Measurements from ENCODE around the gene PTPRN2. TPM values are rescaled to one million over a fixed set of nuclear protein-coding genes. Genes with fewer than 3 reads are reported as not detected.

The PTPRN2 gene
- total RNA-seq, 1 donor from 2014 or later: 1.8 TPM

DNA sequence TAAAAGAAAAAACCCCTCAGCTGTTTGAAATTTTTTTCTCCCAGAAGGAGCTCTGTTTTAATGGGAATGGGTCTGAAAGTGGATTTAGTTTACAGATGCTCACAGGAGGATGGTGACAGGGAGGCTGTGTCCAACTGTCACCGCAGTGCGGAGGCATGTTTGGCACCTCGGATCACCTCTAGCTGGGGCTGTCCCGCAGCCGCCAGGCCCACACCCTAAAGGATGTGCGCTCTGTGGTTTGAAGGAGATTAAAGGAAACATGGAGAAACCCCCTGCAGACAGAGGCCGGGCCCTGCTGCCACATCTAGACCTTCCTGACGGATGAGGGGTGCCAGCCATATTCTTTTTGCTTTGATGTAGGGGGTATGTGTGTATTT is 1090.3 kb downstream of the PTPRN2 start:
- no peak overlapping the region for H3K27ac Mint-ChIP-seq
- TF ChIP-seq, protein P1, sequence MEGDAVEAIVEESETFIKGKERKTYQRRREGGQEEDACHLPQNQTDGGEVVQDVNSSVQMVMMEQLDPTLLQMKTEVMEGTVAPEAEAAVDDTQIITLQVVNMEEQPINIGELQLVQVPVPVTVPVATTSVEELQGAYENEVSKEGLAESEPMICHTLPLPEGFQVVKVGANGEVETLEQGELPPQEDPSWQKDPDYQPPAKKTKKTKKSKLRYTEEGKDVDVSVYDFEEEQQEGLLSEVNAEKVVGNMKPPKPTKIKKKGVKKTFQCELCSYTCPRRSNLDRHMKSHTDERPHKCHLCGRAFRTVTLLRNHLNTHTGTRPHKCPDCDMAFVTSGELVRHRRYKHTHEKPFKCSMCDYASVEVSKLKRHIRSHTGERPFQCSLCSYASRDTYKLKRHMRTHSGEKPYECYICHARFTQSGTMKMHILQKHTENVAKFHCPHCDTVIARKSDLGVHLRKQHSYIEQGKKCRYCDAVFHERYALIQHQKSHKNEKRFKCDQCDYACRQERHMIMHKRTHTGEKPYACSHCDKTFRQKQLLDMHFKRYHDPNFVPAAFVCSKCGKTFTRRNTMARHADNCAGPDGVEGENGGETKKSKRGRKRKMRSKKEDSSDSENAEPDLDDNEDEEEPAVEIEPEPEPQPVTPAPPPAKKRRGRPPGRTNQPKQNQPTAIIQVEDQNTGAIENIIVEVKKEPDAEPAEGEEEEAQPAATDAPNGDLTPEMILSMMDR (IDR thresholded peaks at IDR 0.05): no peak
- ChIA-PET CTCF (no interaction called here), POLR2A (no interaction called here)
- ATAC-seq (ENCODE audit: low read depth) (no peak), DNase-seq (no peak)
- no peaks in the 10 kb centered on the region for H3K36me3 Mint-ChIP-seq (ENCODE audit: low read depth)
- peaks cover 3% of the 10 kb centered on the region for H3K9me3 Mint-ChIP-seq
- no peak overlapping the region for H3K4me3 Mint-ChIP-seq
- intact Hi-C loops (cut with micrococcal nuclease): no loop called here
- H3K27me3 Mint-ChIP-seq: peaks cover 2% of the 10 kb centered on the region
- no peaks in the 10 kb centered on the region for H3K4me1 Mint-ChIP-seq

GRCh38 chr7:157496416-157497275 is 1091.0 kb downstream of the PTPRN2 start:
- POLR2A ChIA-PET: no interaction called here
- no peak overlapping the region for H3K27ac Mint-ChIP-seq
- intact Hi-C loops (cut with micrococcal nuclease): no loop called here

DNA sequence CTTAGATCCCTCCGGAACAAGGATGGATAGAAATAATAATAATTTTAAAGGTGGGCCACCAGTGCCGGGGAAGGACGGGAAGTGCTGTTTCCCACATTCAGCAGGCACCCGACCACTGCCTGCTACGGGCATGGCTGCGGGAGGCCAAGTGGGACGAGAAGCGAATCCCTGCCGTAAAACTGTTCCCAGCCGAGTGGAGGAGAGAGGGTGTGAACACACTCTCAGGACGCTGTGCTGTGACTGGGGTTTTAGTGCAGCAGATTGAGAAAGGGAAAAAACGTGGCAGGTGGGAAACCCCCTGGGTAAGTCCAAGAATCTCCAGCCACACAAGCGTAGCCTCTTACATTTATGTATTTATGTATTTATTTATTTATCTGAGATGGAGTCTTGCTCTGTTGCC is 1092.0 kb downstream of the PTPRN2 start:
- Mint-ChIP-seq H3K9me3 (peaks cover 7% of the 10 kb centered on the region), H3K27me3 (peaks cover 2% of the 10 kb centered on the region), H3K4me1 (peaks cover 2% of the 10 kb centered on the region), H3K36me3 (ENCODE audit: low read depth) (no peaks in the 10 kb centered on the region), H3K27ac (no peak overlapping the region), H3K4me3 (no peak overlapping the region)
- CTCF ChIA-PET: no interaction called here
- ATAC-seq (ENCODE audit: low read depth) (no peak), DNase-seq (no peak)
- TF ChIP-seq, protein P1 (IDR thresholded peaks at IDR 0.05): no peak
- POLR2A ChIA-PET: no interaction called here
- intact Hi-C loops (cut with micrococcal nuclease): no loop called here

More at GRCh38 chr7:157496416-157497275, 1091.0 kb downstream of the PTPRN2 start:
- Mint-ChIP-seq H3K4me1 (no peaks in the 10 kb centered on the region), H3K36me3 (ENCODE audit: low read depth) (no peaks in the 10 kb centered on the region), H3K9me3 (peaks cover 4% of the 10 kb centered on the region), H3K27me3 (peaks cover 2% of the 10 kb centered on the region), H3K4me3 (no peak overlapping the region)
- CTCF ChIA-PET: no interaction called here
- TF ChIP-seq, protein P1 (IDR thresholded peaks at IDR 0.05): no peak
- DNase-seq (no peak), ATAC-seq (ENCODE audit: low read depth) (no peak)

DNA sequence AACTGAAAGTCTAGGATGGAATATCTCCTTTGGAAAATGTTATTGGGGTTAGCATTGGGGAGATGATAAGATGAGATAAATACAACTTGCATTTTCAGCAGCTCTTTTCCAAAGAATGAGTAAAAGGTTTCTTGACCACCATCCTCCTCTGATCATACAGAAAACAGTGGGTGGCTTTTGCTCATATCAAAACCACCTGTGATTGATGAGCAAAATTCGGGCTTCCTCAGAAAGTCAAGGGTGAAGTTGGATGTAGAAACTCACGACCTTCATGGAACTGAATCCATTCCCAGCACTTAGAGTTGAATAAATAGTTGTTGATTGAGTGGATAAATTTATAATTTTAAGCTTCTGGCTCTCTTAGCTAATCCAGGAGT is 1092.5 kb downstream of the PTPRN2 start:
- intact Hi-C loops (cut with micrococcal nuclease): no loop called here
- Mint-ChIP-seq H3K4me3 (no peak overlapping the region), H3K36me3 (ENCODE audit: low read depth) (no peaks in the 10 kb centered on the region), H3K9me3 (peaks cover 7% of the 10 kb centered on the region), H3K27me3 (peaks cover 2% of the 10 kb centered on the region), H3K4me1 (peaks cover 5% of the 10 kb centered on the region), H3K27ac (no peak overlapping the region)
- no peak for ATAC-seq (ENCODE audit: low read depth)
- ChIA-PET CTCF (no interaction called here), POLR2A (no interaction called here)
- DNase-seq: no peak
- TF ChIP-seq, protein P1 (IDR thresholded peaks at IDR 0.05): no peak

DNA sequence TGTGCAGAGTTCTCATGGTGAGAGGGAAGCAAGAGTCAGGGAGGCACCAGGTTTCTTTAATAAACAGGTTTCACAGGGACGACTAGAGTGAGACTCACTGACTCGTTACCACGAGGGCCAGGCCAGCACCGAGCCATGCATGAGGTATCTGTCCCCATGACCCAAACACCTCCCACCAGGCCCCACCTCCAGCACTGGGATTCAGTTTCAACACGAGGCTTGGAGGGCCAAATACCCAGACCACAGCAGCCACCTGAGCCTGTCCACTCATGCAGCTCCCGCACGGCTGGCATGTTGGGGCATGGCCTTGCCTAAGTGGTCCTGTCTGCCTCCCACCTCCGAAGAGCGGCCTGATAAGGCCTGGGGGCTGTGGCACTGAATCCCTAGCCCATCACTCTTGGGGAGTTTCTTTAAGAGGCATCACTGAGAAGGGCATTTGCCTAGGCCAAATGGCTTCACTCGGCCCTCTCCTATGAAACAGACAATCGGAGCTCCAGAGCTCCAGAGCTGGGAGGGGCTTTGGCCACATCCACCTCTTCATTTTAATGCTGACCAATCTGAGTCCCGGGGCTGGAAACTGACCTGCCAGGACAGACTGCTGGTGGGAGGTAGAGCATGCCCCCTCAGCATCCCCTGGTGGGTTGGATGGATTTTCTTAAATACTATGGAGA is 1093.0 kb downstream of the PTPRN2 start:
- H3K27ac Mint-ChIP-seq: no peak overlapping the region
- peaks cover 2% of the 10 kb centered on the region for H3K27me3 Mint-ChIP-seq
- H3K36me3 Mint-ChIP-seq (ENCODE audit: low read depth): no peaks in the 10 kb centered on the region
- TF ChIP-seq, protein P1 (IDR thresholded peaks at IDR 0.05): no peak
- ChIA-PET POLR2A (no interaction called here), CTCF (no interaction called here)
- H3K9me3 Mint-ChIP-seq: peaks cover 7% of the 10 kb centered on the region
- peaks cover 5% of the 10 kb centered on the region for H3K4me1 Mint-ChIP-seq
- no peak for DNase-seq
- intact Hi-C loops (cut with micrococcal nuclease): no loop called here
- H3K4me3 Mint-ChIP-seq: no peak overlapping the region
- ATAC-seq (ENCODE audit: low read depth): no peak
